HG02588 (cell line): ENCODE results near the gene ARL11.

Source experiments
- ATAC-seq: cut with Tn5 transposase; IDR thresholded peaks from one replicate; pipeline ENCODE4 v1.9.1; 2021; ENCODE audit warnings: mild to moderate bottlenecking, moderate library complexity; ENCODE audit not compliant: unreplicated experiment

Gene ARL11

DNA sequence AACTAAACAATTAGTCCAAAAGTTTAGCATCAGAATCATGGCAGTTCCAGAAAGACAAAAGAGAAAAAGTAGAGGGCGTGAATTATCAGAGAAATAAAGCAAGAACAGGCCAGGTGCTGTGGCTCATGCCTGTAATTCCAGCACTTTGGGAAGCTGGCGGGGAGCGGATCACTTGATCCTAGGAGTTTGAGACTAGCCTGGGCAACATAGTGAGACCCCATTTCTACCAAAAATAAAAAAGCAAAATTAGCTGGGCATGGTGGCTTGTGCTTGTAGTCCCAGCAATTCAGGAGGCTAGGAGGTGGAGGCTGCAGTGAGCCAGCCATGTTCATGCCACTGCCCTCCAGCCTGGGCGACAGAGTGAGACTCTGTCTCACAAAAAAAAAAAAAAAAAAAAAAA, 18.4 kb downstream of the ARL11 start:
- ATAC-seq = no peak

- ATAC-seq = no peak
Measured at GRCh38 chr13:49649244-49649962, 21.1 kb downstream of the ARL11 start.

DNA sequence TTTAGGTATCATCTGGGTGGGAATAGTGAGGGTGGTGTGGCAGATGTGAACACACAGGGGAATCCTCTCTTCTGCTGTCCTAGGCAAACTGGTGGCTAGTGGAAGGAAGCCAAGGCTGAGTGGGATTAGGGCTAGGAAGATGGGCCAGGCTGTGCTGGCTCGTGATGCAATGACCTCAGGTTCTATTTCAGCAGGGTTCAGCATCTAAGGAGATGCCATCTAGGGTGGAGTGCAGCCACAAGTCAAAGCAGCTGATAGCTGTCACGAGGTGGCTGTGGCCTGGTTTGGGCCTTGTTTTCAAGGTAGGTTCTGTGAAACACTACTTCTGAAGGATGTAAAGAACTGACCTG, 21.6 kb downstream of the ARL11 start:
- ATAC-seq = no peak

- ATAC-seq = no peak
Measured at GRCh38 chr13:49651570-49652354, 23.5 kb downstream of the ARL11 start.

- no peak for ATAC-seq
Measured at GRCh38 chr13:49652355-49653305, 24.3 kb downstream of the ARL11 start.

GRCh38 chr13:49653478-49653877, 25.2 kb downstream of the ARL11 start:
- no peak for ATAC-seq

GRCh38 chr13:49654011-49654410, 25.7 kb downstream of the ARL11 start:
- ATAC-seq = no peak

- no peak for ATAC-seq
Measured at GRCh38 chr13:49655906-49656305, 27.6 kb downstream of the ARL11 start.

DNA sequence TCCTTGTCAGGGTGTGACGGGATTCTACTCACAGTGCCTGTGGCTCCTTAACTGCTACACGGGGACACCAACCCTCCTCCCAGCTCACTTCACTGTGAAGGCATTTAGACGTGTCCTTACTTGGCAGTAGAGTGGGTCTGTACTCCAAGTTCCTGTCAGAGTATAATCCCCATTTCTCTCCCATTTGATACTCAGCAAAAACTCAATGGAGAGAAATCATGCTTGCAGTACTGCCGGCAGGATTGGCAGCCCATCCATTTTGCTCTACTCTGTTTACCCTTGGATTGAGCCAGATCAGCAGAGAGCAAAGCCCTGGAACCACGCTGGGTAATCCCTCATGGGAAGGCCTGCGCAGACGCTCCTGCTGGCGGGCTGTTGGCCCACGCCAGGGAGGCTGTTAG, 28.9 kb downstream of the ARL11 start:
- ATAC-seq = no peak

DNA sequence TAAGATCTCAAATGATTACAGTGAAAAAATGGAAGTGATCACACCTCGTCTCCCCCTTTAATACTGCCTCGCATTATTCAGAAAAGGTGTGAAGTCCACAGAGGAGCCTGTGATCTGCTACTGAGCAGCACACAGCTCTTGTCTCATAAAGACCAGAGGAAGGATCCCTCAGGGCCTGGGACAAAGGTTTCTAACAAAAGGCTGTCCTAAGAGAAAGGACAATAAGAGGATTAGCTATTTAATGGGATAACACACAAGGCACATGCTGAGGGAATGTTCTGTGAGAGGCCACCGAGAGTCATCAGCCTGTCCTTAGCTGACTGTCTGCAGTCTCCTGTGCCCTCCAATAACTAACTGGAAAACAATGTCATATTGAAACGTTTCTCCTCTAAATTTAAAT, 36.3 kb downstream of the ARL11 start:
- no peak for ATAC-seq

DNA sequence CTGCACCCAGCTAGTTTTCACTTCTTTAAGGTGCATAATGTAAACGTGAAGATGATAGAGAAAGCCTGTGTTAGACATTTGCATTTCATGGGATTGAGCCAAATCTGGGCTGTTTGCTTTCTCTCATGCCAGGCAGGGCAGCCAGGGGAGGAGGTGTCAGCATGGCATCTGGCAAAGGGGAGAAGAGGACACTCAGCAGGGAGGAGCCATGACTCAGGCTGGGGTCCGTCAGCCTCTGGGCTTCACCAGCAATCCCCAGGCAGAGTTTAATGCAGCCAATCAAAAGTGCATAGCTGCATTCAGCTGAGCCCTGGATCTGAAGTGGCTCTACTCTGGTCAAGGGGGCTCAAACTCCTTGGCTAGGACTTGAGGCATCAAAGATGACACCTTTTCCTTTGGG, 39.5 kb downstream of the ARL11 start:
- no peak for ATAC-seq

GRCh38 chr13:49669735-49670309, 41.5 kb downstream of the ARL11 start:
- no peak for ATAC-seq

DNA sequence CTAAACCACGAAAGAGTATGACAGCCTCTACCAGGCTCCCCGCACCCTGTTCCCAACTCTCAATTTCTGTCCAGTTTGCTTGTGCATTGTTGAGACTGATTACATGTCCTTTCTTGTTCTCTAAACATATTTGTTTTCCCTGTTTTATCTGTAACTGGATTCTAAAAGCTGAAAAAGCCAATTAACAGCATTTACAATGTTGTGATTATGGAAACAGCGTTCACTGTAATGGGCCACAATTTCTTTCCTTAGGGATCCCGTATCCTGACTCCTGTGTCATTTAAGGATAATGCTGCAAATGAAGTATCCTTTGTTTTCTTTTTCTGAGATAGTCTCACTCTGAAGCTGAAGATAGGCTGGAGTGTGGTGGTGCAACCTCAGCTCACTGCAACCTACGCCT, 42.5 kb downstream of the ARL11 start:
- ATAC-seq = no peak

- no peak for ATAC-seq
Measured at GRCh38 chr13:49676581-49677298, 48.4 kb downstream of the ARL11 start.

- no peak for ATAC-seq
Measured at GRCh38 chr13:49678191-49678914, 50.0 kb downstream of the ARL11 start.

DNA sequence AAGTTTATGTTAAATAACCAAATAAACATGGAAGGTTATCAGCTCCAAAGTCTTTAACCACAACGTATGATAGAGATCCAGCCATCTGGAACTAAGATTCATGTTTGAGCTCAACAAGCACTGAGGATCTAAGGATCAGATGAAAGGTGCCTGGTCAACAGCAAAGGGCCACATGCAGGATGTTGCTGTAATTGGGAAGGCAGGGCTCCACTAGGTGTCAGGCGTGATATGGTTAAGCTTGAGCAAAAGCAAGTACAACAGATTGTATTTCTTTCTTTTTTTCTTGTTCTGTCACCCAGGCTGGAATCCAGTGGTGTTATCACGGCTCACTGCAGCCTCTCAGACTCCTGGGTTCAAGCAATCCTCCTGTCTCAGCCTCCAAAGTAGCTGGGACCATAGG, 50.9 kb downstream of the ARL11 start:
- no peak for ATAC-seq

DNA sequence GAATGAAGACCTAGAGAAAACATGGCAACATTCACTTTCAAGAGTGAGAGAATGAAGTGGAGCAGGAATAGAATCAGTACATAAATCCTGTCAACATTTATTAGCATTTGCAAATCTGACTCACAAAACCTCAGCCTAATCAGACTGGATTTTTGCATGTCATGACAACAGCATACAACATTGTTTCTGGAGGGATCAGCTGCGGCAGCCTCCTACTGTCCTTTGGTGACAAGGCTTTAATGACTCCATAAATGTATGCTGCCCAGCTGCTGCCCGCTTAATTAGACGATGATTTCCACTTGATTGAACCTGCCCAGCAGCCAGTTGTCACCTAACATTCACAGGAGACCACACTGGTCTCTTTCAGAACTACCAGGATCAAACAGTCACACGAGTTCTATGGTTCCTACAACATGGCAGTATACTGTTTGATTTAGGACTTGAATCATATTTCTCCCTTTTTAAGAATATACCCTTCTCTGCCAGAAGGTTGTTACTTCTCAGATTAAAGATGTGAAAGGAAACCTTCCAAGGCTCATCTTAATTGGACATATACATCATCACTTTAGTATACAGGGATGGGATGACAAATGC, 53.6 kb downstream of the ARL11 start:
- ATAC-seq = no peak
